Stimulated activated CD4-positive, alpha-beta T cell treated with anti-CD3 and anti-CD28 coated beads, Interleukin-4, amount 100 ng/mL, for 48 hours (primary cell): ENCODE data around the gene DPF3.

Source experiments
- DNase-seq, 2 donors: peaks; one replicate each; pipeline ENCODE4 v3.0.0-alpha.2; 2020; ENCODE audit warnings: low read depth in 2 of 2

The DPF3 gene

DNA sequence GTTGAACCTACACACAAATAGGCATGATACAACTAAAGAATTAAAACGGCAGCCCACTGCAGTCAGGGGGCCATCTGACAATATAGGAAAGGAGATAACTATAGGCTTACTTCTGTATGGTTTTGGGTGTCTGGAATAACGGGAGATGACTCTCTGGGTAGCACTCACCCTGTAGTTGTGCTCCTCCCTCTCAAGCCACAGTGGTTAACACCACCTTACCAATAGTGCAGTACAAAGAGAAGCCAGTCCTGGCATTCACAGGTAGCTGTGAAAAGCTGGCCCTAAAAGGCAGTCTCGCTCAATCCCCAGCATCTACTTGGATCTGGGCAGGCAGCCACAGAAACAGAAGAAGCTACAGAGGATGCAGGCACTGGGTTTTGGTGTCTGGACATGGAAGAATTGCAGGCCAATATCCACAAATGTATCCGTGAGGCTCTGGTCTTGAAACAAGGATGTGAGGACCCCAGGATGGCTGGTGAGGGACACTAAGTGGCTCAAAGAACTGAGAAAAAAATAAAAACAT, 93.0 kb downstream of the DPF3 start:
- DNase-seq: no peak

DNA sequence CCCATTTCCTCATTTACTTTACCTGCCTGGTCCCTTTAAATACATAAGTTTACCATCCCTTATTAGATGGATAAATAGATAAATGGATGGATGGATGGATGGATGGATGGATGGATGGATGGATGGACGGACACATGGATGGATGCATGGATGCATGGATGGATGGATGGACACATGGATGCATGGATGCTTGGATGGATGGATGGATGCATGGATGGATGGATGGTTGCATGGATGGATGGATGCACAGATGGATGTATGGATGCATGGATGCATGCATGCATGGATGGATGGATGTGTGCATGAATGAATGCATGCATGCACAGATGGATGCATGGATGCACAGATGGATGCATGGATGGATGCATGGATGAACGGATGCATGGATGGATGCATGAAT, 93.6 kb downstream of the DPF3 start:
- no peak for DNase-seq

DNA sequence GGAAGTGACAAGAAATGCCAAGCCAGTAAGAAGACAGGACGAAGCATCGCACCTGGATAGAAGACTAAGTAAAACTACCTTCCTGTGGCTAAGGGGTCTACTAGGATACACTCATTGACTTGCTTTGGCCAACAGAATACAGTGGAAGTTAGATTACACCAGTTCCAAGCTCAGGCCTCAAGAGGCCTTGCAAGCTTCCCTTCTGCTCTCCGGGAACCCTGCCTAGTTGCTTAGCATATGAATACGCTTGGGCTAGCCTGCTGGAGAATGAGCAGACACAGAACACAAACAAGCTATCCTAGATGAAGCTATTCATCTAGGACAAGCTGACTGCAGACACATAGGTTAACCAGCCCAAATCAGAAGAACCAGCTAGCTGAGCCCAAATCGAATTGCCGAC, 97.0 kb downstream of the DPF3 start:
- DNase-seq: no peak

DNA sequence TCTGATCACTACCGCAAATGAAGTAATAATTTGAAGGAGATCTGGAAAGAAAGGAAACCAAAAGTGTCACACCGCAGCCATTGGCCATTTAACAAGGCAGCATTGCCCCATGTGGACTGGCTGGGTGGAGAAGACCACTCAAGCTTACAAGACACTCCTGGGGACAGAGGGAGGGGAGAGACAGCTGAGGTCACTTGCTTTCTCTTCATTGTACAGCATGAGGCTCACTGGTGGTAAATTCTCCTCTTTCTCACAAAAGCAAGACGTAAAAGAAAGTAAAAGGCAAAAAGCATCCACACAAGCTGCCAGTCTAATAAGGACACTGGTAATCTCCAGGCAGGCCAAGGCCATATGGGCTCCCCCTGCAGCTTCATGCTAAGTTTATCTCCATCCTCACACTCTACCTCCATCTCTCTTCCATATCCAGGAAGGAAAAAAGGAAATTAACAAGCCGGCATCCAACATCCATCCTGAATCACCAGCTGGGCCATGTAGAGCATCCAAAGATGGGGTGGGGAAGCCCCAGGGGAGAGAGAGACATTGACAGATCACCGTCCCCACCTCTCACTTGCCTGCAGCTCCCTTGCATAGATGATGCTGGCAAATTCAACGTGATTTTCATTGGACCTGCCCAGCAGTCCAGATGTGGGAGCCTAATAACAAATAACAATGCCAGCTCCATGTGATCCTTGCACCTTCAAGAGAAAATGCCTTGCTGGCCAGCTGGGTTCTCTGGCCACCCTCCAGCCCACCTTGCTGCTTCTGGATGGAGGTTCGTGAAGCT, 100.6 kb downstream of the DPF3 start:
- DNase-seq: no peak

DNA sequence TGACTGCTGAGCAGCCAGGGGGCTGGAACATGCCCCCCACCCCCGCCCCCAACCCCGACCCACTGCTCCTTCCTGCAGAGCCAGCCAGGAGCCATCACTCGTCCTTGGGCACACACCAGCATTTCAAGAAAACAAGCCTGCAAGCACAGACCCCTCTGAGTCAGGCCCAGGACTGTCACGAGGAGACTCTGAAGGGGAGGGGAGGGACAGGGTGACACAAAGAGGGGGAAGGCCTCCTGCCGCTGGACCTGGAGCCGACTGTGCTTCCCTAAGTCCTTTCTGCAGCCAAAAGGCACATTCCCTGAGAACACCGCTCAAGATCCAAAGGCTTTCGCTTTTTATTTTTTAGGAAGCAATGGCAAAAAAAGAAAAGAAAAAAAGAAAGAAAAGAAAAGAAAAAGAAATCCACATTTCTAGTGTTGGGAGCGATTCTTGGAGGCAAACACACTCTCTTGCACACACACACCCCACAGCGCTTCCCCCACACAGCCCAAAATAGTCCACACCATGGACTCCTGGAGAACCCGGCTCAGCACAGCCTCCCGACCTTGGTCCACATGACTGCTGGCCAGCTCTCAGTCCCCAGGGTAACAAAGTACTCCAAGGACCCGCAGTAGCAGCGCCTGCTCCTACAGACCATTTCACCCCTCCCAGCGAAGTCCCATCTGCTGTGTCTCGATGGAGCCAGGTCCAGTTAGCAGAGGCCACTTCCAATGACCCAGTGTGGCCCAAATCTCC, 101.7 kb downstream of the DPF3 start:
- no peak for DNase-seq

DNA sequence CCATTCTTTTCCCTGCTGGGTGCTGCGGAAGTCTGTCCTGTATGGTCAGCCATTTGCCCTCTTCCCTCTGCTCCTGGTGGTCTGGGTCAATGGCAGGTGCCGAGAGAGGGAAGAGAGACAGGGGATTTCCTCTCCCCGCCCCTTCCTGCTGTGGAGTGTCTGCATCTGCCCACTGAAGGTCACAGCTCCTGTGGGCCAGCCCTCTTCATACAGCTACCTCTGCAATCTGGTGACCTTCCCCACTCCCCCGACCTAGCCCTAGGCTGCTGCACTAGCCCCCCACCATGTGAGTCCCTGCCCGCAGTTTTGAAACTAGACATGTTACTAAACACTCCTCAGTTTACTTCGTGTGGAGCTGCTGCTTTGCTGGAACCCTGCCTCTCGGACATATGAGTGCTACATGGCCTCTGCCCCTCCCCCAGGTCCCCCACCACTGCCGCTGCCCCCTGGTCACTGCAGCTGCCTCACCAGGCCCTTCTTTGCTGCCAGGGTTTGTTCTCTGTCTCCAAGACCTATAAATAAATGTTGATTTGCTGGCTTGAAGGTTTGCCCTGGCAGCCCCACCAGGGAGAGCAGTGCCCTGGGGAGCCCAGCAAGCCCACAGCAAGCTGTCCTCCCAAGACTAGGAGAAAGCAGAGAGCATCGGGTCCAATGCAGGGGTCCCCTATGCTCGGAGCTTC, 102.9 kb downstream of the DPF3 start:
- DNase-seq: no peak

DNA sequence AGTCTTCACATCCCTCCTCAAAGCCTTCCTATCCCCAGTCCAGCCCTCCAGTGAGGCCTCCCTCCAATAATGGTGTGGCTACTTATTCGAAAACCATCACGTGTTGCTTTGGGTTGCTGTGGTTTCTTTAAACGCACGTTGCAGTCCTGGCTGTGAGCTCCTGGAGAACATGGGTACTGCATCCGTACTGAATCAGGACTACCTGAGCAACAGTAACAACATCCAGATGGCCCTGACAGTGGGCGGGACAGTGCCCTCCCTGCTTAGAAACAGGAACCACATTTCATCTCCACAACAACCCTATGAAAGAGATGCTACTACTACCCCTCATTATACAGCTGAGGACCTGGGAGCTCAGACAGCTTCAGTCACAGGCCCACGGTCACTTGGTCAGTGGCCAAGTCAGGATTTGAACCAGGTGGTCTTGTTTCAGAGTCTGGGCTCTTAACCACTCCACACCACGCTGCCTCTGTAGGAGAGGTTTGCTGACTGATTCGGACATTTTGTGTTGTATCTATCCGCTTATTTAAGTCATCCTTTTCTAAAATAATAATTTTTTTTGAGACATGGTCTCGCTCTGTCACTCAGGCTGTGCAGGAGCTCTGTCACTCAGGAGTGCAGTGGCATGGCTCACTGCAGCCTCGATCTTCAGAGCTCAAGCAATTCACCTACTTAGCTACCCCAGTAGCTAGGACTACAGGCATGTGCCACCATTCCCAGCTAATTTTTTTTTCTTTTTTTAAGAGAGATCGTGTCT, 104.8 kb downstream of the DPF3 start:
- DNase-seq: no peak

DNA sequence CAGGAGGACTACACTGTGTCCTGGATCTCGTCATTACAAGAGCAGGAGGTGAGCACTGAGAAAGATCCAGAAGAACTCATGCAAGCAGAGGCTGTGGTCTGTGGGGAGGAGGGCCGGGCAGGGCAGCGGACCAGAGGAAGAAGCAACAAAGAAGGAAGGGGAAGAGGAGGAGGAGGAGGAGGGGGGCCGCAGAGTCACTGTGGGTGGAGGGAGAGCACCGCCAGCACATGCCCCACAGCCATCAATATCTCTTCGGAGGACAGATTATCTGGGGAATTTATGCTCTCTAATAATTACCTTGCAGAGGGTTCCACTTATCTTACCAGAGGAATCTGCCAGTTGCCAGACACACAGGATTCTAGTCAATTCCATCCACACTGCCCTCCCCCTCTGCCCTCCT, 105.6 kb downstream of the DPF3 start:
- DNase-seq: no peak

DNA sequence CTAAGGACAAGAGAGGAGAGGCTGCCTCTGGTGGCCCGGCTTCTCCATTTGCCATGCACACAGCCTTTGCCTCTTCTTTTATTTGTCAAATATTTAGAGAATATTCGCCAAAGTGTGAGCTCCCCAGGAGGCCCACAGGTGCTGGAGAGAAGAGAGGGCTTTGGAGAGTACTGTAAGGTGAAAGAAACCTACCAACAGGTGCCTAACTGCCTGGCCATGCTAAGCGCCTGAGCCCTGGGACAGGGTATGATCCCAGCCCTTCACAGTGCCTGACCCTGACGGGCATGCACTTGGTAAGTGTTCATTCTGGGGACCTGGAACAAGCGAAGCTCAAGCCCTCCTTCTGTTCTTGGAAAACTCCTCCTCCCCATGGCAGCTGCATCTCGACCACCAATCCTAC, 106.1 kb downstream of the DPF3 start:
- DNase-seq: no peak

DNA sequence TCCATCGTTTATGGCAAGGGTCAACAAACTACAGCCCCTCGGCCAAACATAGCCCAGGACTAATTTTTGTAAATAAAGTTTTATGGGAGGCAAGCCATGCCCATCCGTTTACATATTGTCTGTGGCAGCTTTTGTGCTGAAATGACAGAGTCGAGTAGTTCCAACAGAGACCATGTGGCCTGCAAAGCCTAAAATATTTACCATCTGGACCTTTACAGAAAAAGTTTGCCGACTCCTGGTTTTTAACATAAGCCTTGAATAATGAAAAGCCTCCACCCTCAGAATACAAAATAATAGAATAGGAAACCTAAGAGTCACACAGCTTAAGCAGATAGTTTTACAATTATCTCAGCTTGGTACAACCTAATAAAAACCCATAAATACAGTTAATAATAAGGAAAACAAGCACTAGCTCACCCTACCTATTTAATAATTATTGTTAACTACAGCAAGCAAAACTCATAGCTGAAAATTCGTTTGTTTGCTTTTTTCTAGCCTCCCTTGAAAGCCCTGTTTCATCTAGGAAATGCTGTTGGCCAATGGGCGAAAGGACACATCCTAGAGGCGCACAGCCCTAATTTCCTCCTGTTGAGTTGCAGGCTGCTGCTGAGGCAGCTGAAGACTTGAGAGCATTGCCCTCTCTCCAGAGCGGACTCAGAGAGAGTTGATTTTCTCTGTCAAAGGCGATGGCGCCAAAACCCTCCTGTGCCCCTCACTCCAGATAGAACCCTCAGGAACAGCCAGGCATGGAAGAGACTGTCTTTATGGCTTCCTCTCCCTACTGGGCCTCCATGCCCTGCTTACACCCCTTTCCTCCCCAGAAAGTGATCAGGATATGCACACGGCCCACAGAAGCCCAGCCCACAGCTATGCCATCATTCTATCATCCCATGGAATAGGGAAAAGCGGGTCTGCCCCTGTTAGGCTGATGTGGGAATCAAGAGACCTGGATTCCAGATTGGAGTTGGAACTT, 107.2 kb downstream of the DPF3 start:
- DNase-seq: no peak

DNA sequence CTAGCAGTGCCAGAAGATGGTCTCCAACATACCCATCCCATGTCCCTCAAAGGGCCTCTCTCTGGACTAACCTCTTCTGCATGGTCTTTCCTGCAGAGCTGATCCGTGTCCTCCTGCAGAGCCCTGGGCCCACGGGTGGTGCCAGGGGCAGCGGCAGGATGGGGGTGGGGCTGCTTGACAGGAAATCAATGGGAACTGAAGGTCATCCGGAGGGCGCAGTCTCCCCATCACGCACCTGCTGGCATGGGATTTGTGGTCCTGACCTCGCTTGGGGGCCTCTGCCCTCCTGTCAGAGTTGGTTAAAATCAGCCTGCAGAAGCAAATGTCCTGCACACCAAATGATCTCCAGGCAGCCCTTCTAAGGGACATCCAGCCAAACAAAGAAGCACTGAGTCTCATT, 110.2 kb downstream of the DPF3 start:
- no peak for DNase-seq

DNA sequence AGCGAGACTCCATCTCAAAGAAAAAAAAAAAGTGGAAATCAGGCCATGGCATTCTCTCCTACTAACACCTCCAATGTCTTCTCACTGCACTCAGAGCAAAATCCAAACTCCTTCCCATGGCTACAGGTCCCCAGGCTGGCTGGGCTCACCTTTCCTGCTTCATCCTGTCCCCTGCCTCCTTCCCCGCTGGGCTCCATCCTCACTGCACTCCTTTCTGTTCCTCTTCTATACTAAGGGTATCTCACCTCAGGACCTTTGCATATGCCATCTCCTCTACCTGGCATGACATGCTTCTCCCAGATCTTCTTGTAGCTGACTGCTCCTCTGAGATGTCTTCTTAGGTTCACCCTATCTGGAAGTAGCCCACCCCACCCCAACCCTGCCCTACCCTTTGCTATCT, 111.1 kb downstream of the DPF3 start:
- DNase-seq: no peak

DNA sequence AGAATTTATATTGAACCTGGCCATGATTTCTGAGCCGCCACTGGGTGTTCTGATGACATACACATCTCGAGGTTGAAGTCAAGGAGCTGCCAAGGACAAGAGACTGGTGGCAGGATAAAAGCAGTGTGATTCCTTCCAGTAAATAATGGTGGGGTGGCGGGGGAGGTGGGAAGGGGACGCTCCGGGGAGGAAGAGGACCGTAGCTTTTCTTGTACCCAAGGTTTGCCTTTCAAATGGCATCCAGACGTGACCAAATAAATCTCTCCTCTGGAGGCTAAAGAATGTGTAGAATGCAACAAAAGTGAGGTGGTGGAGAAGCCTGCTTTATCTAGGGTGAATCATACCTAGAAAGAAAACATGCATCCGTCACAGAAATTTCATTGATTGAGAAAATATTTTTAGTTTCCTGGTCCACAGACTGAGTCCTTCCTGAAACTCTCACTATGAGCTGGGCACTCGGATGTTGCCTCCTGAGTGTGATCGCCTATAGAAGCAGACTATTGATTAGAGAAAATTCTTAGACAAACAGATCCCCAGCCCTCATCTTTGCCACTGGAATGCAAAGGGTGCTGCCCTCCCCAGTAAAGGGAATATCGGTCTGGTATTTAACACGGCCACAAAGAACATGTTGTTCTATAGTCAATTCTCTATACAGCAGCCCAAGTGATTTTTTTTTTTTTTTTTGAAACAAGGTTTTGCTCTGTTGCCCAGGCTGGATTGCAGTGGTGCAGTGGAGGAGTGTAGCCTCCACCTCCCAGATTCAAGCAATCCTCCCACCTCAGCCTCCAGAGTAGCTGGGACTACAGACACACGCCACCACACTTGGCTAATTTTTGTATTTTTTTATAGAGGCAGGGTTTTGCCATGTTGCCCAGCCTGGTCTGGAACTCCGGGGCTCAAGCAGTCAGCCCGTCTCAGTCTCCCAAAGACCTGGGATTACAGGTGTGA, 112.1 kb downstream of the DPF3 start:
- no peak for DNase-seq

DNA sequence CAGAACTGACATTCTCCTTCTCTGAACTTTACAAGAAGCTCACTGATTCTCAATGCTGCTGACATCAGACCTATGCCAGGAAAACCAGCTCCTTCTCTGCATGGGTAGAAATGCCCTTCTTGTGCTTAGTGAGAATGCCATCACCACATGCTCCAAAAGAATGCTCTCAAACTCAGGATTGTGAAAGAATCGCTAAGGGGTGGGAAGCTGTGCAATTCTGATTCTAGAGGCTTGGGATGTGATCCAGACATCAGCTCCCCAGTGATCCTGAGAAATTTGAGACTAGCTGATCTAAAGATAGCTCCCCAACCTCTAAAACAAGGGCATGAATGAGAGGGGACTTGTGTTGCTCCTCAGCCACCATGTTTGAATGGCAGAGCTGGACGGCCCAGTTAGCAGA, 113.2 kb downstream of the DPF3 start:
- no peak for DNase-seq

DNA sequence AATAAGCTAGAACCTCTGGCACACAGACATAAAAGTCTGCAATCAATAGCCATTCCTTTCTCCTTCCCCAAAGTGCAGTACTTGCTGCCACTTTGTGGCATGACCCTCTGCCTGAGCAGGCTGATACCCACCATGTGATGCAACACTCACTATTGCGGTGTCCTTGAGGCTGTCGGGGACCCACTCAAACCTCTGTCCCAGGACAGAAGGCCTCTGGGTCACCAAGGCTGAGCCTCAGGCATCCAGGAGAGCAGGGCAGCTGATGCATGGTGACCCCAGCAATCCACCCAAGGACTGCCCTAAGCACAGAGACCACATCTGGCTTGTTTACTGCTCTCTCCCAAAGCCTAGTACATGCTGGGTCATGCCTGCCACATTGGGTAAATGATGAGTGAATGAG, 114.2 kb downstream of the DPF3 start:
- no peak for DNase-seq

DNA sequence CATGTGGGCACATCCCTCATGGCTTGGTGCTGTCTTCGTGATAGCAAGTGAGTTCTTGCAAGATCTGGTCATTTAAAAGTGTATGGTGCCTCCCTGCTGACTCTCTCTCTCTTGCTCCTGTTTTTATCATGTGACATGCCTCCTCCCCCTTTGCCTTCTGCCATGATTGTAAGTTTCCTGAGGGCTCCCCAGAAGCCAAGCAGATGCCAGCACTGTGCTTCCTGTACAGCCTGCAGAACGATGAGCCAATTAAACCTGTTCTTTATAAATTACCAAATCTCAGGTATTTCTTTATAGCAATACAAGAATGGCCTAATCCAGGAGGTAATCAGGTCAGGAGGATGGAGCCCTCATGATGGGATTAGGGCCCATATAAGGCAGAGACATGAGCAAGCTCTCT, 116.3 kb downstream of the DPF3 start:
- DNase-seq: no peak

DNA sequence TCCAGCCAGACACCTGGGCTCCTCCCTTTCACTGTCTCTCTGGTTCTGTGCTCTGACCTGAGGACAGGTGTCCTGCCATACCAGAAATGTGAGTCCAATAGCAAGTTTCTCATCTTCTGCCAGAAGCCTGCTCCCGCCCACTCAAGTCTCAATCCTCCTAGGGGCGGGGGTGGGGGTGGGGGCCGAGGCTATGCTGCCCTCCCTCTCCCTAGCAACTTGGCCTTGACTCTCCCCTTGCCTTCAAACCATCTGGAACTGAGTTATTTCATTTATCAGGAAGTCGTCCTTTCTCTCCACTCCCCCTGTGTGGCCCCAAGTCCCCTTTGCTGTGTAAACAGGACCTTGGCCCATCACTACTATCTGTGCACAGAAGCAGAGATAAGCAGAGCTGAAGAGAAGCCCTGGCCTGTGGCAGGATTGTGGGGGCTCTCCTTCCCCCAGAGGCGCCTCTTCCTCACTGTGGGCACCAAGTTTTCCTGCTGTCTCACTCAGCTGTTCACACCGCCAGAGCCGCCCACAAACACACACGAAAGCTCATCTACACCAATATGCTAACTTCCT, 117.1 kb downstream of the DPF3 start:
- no peak for DNase-seq

DNA sequence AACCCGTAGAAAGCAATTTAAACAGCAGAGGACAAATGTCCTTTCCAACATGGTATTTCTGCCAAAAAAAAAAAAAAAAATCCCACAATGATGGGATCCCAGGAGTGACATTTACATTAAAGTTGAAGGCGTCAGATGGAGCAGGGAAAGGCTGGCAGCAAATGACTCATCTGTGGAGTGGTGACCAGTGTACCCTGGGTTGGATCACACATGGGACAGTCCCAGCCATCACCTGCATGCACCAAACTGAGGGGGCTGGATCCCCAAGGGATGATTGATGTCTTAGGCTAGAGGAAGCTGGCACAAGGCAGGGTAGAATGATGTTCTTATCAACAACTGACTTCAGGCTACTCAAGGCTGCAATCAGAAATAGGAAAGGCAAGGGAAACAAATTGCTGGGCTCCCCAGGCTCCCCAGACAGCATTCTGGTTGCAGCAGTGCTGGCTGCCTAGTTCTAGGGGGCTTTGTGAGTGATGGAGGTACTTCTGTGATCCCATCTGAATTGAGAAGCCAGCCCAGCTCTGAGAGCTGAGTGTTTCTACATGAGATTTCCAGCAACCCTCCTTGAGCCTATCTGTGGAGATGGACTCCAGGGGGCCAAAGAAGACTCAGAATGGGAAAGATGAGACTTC, 117.9 kb downstream of the DPF3 start:
- DNase-seq: no peak
